Effector CD8-positive, alpha-beta T cell (primary cell): ENCODE results near the gene CSNK1D.
"Not testable (repeated sequence)": the region's sequence is repeated elsewhere in the genome, so short reads cannot be mapped to it uniquely, and the experiment has no call there.

Source experiments
- DNase-seq: peaks from one replicate; lab custom pipeline; 2025; lab: John Stamatoyannopoulos, UW

CSNK1D gene

GRCh38 chr17:82213251-82214011 is 60.1 kb downstream of the CSNK1D start:
- peak; percentile 49 for DNase-seq

- peak; percentile 35 for DNase-seq
Observed at GRCh38 chr17:82212331-82213250, 60.9 kb downstream of the CSNK1D start, which contains the start of gene CCDC57. Gene CCDC57 (minus strand): TSS chr17:82212842. CDS start chr17:82201944, 10,898 bp downstream.

GRCh38 chr17:82210655-82211054 is 62.8 kb downstream of the CSNK1D start:
- DNase-seq: not testable (repeated sequence)

GRCh38 chr17:82205720-82206508 is 67.6 kb downstream of the CSNK1D start:
- DNase-seq: peak; percentile 62

GRCh38 chr17:82204831-82205719 is 68.4 kb downstream of the CSNK1D start:
- DNase-seq: no peak

- DNase-seq: no peak
Observed at GRCh38 chr17:82203920-82204319, 69.6 kb downstream of the CSNK1D start.

- DNase-seq: no peak
Observed at GRCh38 chr17:82202981-82203380, 70.5 kb downstream of the CSNK1D start.

- no peak for DNase-seq
Observed at GRCh38 chr17:82201498-82201910, 72.0 kb downstream of the CSNK1D start.

GRCh38 chr17:82200743-82201497 is 72.6 kb downstream of the CSNK1D start:
- peak; percentile 42 for DNase-seq

- DNase-seq: no peak
Observed at GRCh38 chr17:82200135-82200534, 73.4 kb downstream of the CSNK1D start.

- DNase-seq: no peak
Observed at GRCh38 chr17:82199496-82199895, 74.0 kb downstream of the CSNK1D start.

- no peak for DNase-seq
Observed at GRCh38 chr17:82198092-82198491, 75.4 kb downstream of the CSNK1D start.

GRCh38 chr17:82195675-82196672 is 77.5 kb downstream of the CSNK1D start:
- no peak for DNase-seq

GRCh38 chr17:82194765-82195164 is 78.7 kb downstream of the CSNK1D start:
- DNase-seq: no peak

- no peak for DNase-seq
Observed at GRCh38 chr17:82193520-82194220, 79.8 kb downstream of the CSNK1D start.

GRCh38 chr17:82193050-82193449 is 80.5 kb downstream of the CSNK1D start:
- DNase-seq: not testable (repeated sequence)
